ENCODE measurements around the gene PEX1.

The PEX1 gene

GRCh38 chr7:92464515-92464914, 63.8 kb downstream of the PEX1 start:
- Histone ChIP-seq H3K27ac (ENCODE audit: low read depth, low read length) (no peak overlapping the region), H3K36me3 (ENCODE audit: control insufficient read depth in 1 of 2, insufficient read depth in 2 of 2, low read length in 2 of 2) (peaks cover 0 to 6% of the 10 kb centered on the region in 2 donors), H3K4me1 (ENCODE audit: control insufficient read depth in 1 of 2, insufficient read depth in 2 of 2, low read length in 2 of 2) (no peaks in the 10 kb centered on the region), H3K4me3 (ENCODE audit: low read depth in 1 of 2, low read length in 2 of 2) (no peak overlapping the region), H3K27me3 (ENCODE audit: control insufficient read depth in 1 of 2, insufficient read depth in 2 of 2, low read length in 2 of 2) (no peaks in the 10 kb centered on the region), H3K9ac (ENCODE audit: low read depth in 1 of 2, low read length in 2 of 2) (no peak overlapping the region), H3K9me3 (ENCODE audit: control insufficient read depth in 1 of 2, low read length in 2 of 2) (peaks cover 0 to 2% of the 10 kb centered on the region in 2 donors)

DNA sequence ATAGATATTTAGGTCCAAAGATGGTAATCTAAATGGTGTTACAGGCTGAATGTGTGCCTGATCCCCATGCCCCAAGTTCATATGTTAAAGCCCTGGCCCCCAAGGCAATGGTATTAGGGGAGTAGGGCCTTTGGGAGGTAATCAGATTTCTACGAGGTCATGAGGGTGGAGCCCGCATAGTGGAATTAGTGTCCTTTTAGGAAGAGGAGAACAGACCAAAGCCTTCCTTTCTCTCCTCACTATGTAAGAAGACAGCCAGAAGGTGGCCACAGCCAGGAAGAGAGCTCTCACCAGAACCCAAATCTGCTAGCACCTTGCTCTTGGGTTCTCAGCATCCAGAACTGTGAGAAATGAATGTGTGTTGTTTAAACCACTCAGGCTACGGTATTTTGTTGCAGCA, 65.8 kb downstream of the PEX1 start:
- Histone ChIP-seq H3K9me3 (ENCODE audit: control insufficient read depth in 1 of 2, low read length in 2 of 2) (no peaks in the 10 kb centered on the region), H3K27ac (ENCODE audit: low read depth, low read length) (no peak overlapping the region), H3K9ac (ENCODE audit: low read depth in 1 of 2, low read length in 2 of 2) (no peak overlapping the region), H3K36me3 (ENCODE audit: control insufficient read depth in 1 of 2, insufficient read depth in 2 of 2, low read length in 2 of 2) (peaks cover 0 to 15% of the 10 kb centered on the region in 2 donors), H3K4me3 (ENCODE audit: low read depth in 1 of 2, low read length in 2 of 2) (no peak overlapping the region), H3K4me1 (ENCODE audit: control insufficient read depth in 1 of 2, insufficient read depth in 2 of 2, low read length in 2 of 2) (no peaks in the 10 kb centered on the region), H3K27me3 (ENCODE audit: control insufficient read depth in 1 of 2, insufficient read depth in 2 of 2, low read length in 2 of 2) (no peaks in the 10 kb centered on the region)

GRCh38 chr7:92461027-92462003, 67.0 kb downstream of the PEX1 start:
- H3K9me3 ChIP-seq (ENCODE audit: control insufficient read depth in 1 of 2, low read length in 2 of 2) = no peaks in the 10 kb centered on the region
- H3K36me3 ChIP-seq (ENCODE audit: control insufficient read depth in 1 of 2, insufficient read depth in 2 of 2, low read length in 2 of 2) = peaks cover 3 to 22% of the 10 kb centered on the region in 2 donors
- no peak overlapping the region for H3K27ac ChIP-seq (ENCODE audit: low read depth, low read length)

DNA sequence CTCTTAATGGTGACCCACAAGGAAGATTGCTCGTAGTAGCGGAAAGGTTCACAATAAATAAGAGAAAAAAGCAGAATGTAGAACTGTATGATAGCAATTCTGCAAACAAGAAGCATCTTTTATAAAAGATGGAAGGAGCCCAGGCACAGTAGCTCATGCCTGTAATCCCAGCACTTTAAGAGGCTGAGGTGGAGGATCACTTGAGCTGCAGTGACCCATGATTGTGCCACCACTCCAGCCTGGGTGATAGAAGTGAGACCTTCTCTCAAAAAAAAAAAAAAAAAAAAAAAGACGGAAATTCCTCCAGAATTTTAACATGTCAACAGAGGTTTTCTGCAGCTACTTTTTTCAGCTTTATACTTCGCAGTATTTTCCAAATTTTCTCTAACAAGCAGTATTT, 67.8 kb downstream of the PEX1 start:
- no peaks in the 10 kb centered on the region for H3K4me1 ChIP-seq (ENCODE audit: control insufficient read depth in 1 of 2, insufficient read depth in 2 of 2, low read length in 2 of 2)
- no peak overlapping the region for H3K9ac ChIP-seq (ENCODE audit: low read depth in 1 of 2, low read length in 2 of 2)
- H3K9me3 ChIP-seq (ENCODE audit: control insufficient read depth in 1 of 2, low read length in 2 of 2) = no peaks in the 10 kb centered on the region
- no peak overlapping the region for H3K4me3 ChIP-seq (ENCODE audit: low read depth in 1 of 2, low read length in 2 of 2)
- peaks cover 5 to 30% of the 10 kb centered on the region in 2 donors for H3K36me3 ChIP-seq (ENCODE audit: control insufficient read depth in 1 of 2, insufficient read depth in 2 of 2, low read length in 2 of 2)
- no peak overlapping the region for H3K27ac ChIP-seq (ENCODE audit: low read depth, low read length)
- no peaks in the 10 kb centered on the region for H3K27me3 ChIP-seq (ENCODE audit: control insufficient read depth in 1 of 2, insufficient read depth in 2 of 2, low read length in 2 of 2)

More at GRCh38 chr7:92461027-92462003, 67.0 kb downstream of the PEX1 start:
- Histone ChIP-seq H3K27me3 (ENCODE audit: control insufficient read depth in 1 of 2, insufficient read depth in 2 of 2, low read length in 2 of 2) (no peaks in the 10 kb centered on the region), H3K9ac (ENCODE audit: low read depth in 1 of 2, low read length in 2 of 2) (no peak overlapping the region), H3K4me1 (ENCODE audit: control insufficient read depth in 1 of 2, insufficient read depth in 2 of 2, low read length in 2 of 2) (no peaks in the 10 kb centered on the region), H3K4me3 (ENCODE audit: low read depth in 1 of 2, low read length in 2 of 2) (no peak overlapping the region)

GRCh38 chr7:92460109-92460508, 68.2 kb downstream of the PEX1 start:
- Histone ChIP-seq H3K4me1 (ENCODE audit: control insufficient read depth in 1 of 2, insufficient read depth in 2 of 2, low read length in 2 of 2) (no peaks in the 10 kb centered on the region), H3K9me3 (ENCODE audit: control insufficient read depth in 1 of 2, low read length in 2 of 2) (no peaks in the 10 kb centered on the region), H3K9ac (ENCODE audit: low read depth in 1 of 2, low read length in 2 of 2) (no peak overlapping the region), H3K36me3 (ENCODE audit: control insufficient read depth in 1 of 2, insufficient read depth in 2 of 2, low read length in 2 of 2) (peaks cover 5 to 33% of the 10 kb centered on the region in 2 donors), H3K4me3 (ENCODE audit: low read depth in 1 of 2, low read length in 2 of 2) (no peak overlapping the region), H3K27ac (ENCODE audit: low read depth, low read length) (no peak overlapping the region), H3K27me3 (ENCODE audit: control insufficient read depth in 1 of 2, insufficient read depth in 2 of 2, low read length in 2 of 2) (no peaks in the 10 kb centered on the region)

GRCh38 chr7:92456236-92456635, 72.1 kb downstream of the PEX1 start:
- Histone ChIP-seq H3K27ac (ENCODE audit: low read depth, low read length) (no peak overlapping the region), H3K36me3 (ENCODE audit: control insufficient read depth in 1 of 2, insufficient read depth in 2 of 2, low read length in 2 of 2) (peaks cover 24 to 62% of the 10 kb centered on the region in 2 donors), H3K4me3 (ENCODE audit: low read depth in 1 of 2, low read length in 2 of 2) (no peak overlapping the region), H3K9ac (ENCODE audit: low read depth in 1 of 2, low read length in 2 of 2) (no peak overlapping the region), H3K4me1 (ENCODE audit: control insufficient read depth in 1 of 2, insufficient read depth in 2 of 2, low read length in 2 of 2) (no peaks in the 10 kb centered on the region), H3K27me3 (ENCODE audit: control insufficient read depth in 1 of 2, insufficient read depth in 2 of 2, low read length in 2 of 2) (no peaks in the 10 kb centered on the region), H3K9me3 (ENCODE audit: control insufficient read depth in 1 of 2, low read length in 2 of 2) (no peaks in the 10 kb centered on the region)

- H3K9me3 ChIP-seq (ENCODE audit: control insufficient read depth in 1 of 2, low read length in 2 of 2) = no peaks in the 10 kb centered on the region
- H3K27me3 ChIP-seq (ENCODE audit: control insufficient read depth in 1 of 2, insufficient read depth in 2 of 2, low read length in 2 of 2) = no peaks in the 10 kb centered on the region
- peaks cover 4 to 9% of the 10 kb centered on the region in 2 donors for H3K4me1 ChIP-seq (ENCODE audit: control insufficient read depth in 1 of 2, insufficient read depth in 2 of 2, low read length in 2 of 2)
- H3K9ac ChIP-seq (ENCODE audit: low read depth in 1 of 2, low read length in 2 of 2) = no peak overlapping the region
- no peak overlapping the region for H3K27ac ChIP-seq (ENCODE audit: low read depth, low read length)
- H3K36me3 ChIP-seq (ENCODE audit: control insufficient read depth in 1 of 2, insufficient read depth in 2 of 2, low read length in 2 of 2) = peaks cover 32 to 62% of the 10 kb centered on the region in 2 donors
- no peak overlapping the region for H3K4me3 ChIP-seq (ENCODE audit: low read depth in 1 of 2, low read length in 2 of 2)
Observed at GRCh38 chr7:92451645-92452044, 76.7 kb downstream of the PEX1 start.

DNA sequence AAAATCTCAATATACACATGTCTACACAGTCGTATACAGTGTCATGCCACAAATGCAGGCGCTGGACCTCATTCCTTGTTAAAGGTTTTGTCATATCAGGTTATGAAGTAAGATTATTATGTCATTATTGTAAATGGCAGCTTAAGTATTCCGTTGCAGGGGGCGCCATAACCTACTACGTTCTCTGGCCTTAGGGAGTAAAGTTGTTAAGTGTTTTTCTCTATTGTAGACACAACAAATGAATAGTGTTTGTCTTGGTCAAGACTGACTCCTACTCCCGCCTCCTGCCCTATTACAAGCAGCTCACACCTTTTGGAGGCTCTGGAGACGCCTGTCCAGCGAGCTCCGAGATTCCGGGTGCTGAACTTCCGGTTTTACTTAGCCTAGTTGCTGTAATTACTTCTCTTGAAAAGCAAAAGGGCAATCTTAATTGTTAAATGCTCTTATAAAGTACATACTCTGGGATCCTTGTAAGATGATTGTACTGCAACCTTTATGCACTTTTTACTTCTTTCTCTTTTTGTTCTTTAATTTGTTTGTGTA, 80.0 kb downstream of the PEX1 start:
- H3K9me3 ChIP-seq (ENCODE audit: control insufficient read depth in 1 of 2, low read length in 2 of 2) = no peaks in the 10 kb centered on the region
- H3K27me3 ChIP-seq (ENCODE audit: control insufficient read depth in 1 of 2, insufficient read depth in 2 of 2, low read length in 2 of 2) = no peaks in the 10 kb centered on the region
- H3K27ac ChIP-seq (ENCODE audit: low read depth, low read length) = peak overlapping the region; percentile 90
- peaks cover 20 to 33% of the 10 kb centered on the region in 2 donors for H3K36me3 ChIP-seq (ENCODE audit: control insufficient read depth in 1 of 2, insufficient read depth in 2 of 2, low read length in 2 of 2)
- H3K4me1 ChIP-seq (ENCODE audit: control insufficient read depth in 1 of 2, insufficient read depth in 2 of 2, low read length in 2 of 2) = peaks cover 4 to 9% of the 10 kb centered on the region in 2 donors
- H3K9ac ChIP-seq (ENCODE audit: low read depth in 1 of 2, low read length in 2 of 2) = peak overlapping the region; percentile 80 to 91
- peak overlapping the region; percentile 84 to 86 for H3K4me3 ChIP-seq (ENCODE audit: low read depth in 1 of 2, low read length in 2 of 2)

- Histone ChIP-seq H3K4me3 (ENCODE audit: low read depth in 1 of 2, low read length in 2 of 2) (peak within 1 kb of the TSS; percentile 84 to 86), H3K27ac (ENCODE audit: low read depth, low read length) (peak within 1 kb of the TSS; percentile 90), H3K4me1 (ENCODE audit: control insufficient read depth in 1 of 2, insufficient read depth in 2 of 2, low read length in 2 of 2) (peaks cover 4 to 9% of the 10 kb centered on the region in 2 donors), H3K27me3 (ENCODE audit: control insufficient read depth in 1 of 2, insufficient read depth in 2 of 2, low read length in 2 of 2) (no peaks in the 10 kb centered on the region), H3K36me3 (ENCODE audit: control insufficient read depth in 1 of 2, insufficient read depth in 2 of 2, low read length in 2 of 2) (peaks cover 20 to 27% of the 10 kb centered on the region in 2 donors), H3K9me3 (ENCODE audit: control insufficient read depth in 1 of 2, low read length in 2 of 2) (no peaks in the 10 kb centered on the region), H3K9ac (ENCODE audit: low read depth in 1 of 2, low read length in 2 of 2) (peak within 1 kb of the TSS; percentile 80 to 91)
Observed at GRCh38 chr7:92447345-92448204, 80.7 kb downstream of the PEX1 start, which contains the start of gene GATAD1. GATAD1 (plus strand) TSS chr7:92447482; CDS start chr7:92447730, 248 bp downstream.
